Measurements from ENCODE around the gene BMP8A.
"Not testable (repeated sequence)": the region's sequence is repeated elsewhere in the genome, so short reads cannot be mapped to it uniquely, and the experiment has no call there.

BMP8A gene

GRCh38 chr1:39508266-39508665, 16.8 kb downstream of the BMP8A start:
- no peak for DNase-seq

DNA sequence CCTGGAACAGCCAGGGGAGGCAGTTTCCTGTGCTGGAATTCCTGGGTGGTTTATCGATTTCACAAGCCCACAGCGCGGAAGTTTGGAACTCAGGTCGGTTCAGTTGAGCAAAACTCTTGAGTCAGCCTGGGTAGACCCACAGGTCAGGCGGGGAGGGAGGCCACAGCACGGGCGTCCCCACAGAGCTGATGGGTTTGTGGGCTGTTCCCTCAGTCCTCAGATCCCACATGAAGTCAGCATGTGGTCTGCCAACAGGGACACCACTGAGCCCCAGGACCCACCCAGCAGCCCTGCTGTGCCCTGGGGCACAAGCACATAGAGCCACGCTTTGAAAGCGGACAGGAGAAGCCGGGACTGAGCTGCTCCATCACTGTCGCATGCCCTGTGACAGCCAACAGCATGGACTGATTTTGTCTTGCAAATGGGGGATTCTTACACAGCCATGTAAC, 17.4 kb downstream of the BMP8A start:
- DNase-seq, result peak; percentile 46

GRCh38 chr1:39509360-39510009, 18.0 kb downstream of the BMP8A start:
- peak; percentile 44 for DNase-seq

DNA sequence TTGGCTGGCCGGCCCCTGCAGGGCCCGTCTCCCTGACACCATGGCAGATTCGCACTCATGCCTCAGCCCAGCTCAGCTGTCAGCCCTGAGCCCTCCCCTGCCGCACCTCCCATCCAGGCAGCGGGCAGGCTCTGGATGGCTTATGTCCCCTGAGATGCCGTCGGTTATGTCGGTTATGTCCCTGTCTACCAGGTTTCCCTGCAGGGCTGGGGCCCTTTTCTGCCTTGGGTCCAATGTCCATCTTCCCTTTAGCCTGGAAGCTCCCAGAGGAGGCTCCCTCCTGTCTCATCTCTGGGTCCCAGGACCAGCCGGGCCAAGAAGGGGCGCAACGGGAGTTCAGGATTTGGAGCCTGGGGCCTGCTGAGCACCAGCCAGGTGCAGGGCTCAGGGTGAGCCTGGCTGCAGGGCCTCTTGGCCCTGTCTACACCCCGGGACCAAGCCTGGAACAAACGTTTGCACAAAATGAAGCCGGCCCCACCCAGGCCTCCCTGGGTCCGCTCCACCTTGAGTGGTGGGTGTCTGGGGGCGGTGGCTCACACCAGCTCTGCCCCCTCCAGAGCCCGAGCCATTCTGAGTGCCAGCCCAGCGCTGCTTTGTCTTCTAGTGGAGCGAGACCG, 19.2 kb downstream of the BMP8A start:
- DNase-seq, result not testable (repeated sequence)

GRCh38 chr1:39511477-39511876, 20.0 kb downstream of the BMP8A start:
- not testable (repeated sequence) for DNase-seq

DNA sequence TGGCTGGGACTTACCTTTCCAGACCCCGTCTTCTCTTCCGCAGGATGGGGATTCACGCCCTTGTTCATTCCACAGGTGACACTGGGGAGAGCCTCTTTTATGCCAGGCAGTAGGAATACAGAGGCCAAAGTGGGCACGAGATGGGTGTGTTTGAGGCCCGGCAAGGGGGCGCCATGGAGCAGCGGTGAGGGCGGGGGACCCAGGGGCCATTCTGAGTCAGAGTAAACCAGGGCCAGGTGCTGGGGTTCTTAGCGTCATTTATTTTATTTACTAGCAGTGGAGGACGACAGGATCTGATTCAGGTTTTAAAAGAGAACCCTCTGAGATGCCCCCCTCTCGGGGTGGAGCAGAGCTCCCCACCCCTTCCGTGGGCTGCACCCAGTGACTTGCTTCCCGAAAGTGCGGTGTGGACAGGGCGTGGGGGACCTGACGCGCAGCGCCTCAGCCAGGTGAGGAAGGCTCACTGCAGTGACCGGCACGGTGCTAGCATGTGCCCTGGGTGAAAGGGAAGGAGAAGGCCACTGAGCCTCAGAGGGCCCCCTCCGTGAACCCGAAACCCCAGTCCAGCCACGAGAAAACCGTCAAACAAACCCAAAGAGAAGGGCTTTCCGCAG, 20.9 kb downstream of the BMP8A start:
- not testable (repeated sequence) for DNase-seq

GRCh38 chr1:39514710-39515124, 23.3 kb downstream of the BMP8A start:
- DNase-seq, result peak; percentile 21

DNA sequence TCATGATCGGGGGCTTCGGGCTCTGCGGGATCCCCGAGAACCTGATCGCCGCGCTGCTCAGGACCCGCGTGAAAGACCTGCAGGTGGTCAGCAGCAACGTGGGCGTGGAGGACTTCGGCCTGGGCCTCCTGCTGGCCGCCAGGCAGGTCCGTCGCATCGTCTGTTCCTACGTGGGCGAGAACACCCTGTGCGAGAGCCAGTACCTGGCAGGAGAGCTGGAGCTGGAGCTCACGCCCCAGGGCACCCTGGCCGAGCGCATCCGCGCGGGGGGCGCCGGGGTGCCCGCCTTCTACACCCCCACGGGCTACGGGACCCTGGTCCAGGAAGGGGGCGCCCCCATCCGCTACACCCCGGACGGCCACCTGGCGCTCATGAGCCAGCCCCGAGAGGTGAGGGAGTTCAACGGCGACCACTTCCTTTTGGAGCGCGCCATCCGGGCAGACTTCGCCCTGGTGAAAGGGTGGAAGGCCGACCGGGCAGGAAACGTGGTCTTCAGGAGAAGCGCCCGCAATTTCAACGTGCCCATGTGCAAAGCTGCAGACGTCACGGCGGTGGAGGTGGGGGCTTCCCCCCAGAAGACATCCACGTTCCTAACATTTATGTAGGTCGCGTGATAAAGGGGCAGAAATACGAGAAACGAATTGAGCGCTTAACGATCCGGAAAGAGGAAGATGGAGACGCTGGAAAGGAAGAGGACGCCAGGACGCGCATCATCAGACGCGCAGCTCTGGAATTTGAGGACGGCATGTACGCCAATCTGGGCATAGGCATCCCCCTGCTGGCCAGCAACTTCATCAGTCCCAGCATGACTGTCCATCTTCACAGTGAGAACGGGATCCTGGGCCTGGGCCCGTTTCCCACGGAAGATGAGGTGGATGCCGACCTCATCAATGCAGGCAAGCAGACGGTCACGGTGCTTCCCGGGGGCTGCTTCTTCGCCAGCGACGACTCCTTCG, 24.0 kb downstream of the BMP8A start:
- DNase-seq, result peak; percentile 64

DNA sequence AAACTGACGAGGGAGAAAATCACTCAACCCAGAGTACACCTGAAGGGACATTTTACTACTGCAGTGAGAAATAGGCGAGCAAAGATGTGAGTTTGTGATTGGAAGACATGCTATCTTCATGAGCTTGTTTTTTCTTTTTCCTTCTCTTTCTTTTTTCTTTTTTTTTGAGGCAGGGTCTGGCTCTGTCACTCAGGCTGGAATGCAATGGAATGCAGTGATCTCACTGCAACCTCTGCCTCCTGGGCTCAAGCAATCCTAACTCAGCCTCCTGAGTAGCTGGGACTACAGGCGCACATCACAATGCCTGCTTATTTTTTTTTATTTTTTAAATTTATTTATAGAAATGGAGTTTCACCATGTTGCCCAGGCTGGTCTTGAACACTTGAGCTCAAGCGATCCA, 25.4 kb downstream of the BMP8A start:
- peak; percentile 47 for DNase-seq

DNA sequence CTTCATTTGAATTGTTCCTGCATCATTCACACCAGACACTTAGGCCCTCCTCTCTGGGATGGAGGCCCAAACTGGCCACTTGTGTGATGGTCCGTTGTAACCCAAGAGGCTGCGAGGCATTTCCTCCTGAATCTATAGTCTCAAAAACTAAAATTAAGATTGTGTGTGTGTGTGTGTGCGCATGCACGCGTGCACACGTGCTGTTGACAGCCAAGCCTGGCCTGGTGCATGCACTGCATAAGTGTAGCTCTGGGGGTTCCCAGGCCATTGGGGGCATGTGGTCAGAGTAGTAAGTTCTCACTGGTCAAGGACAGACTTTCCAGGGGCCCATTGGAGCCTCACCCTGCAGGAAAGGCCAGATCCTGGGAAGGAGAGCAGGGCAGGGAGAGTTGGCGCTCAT, 26.5 kb downstream of the BMP8A start:
- not testable (repeated sequence) for DNase-seq

- not testable (repeated sequence) for DNase-seq
Observed at GRCh38 chr1:39519376-39519775, 27.9 kb downstream of the BMP8A start.

- not testable (repeated sequence) for DNase-seq
Observed at GRCh38 chr1:39522221-39522620, 30.8 kb downstream of the BMP8A start.

DNA sequence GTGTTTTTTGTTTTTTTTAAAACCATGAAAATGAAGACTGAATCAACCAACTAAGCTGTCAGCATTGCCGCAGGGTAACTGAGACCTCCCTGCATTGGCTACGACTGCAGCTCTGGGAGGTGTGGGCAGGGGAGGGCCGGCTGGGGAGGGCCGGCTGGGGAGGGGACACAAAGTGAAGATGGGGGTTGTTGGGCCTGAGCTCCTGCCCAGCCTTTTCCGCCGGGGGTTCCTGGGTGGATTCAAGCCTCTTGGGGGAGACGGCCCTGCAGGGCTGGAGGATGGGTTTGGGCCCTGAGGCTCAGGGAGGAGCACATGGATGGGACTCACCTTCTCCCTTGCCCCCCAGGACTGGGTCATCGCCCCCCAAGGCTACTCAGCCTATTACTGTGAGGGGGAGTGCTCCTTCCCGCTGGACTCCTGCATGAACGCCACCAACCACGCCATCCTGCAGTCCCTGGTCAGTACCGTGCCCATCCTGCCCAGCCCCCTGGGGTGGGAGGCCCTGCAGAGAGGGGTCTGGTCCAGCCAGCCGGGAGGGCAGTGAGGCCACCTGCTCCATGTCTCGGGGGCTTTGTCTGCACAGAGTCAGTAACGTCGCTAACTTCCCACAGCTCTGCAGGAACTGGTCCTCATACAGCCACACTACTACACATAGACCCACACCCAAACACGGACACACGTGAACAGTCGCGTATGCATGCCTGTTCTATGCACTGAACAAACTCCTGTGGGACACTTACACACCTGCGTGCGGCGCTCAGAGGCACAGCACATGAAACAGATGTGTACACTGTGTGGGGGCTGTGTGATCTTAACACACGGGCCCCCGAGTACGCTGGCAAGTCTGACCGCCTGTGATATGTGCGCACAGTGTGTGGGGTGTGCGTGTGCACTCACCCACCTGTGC, 31.5 kb downstream of the BMP8A start:
- no peak for DNase-seq

DNA sequence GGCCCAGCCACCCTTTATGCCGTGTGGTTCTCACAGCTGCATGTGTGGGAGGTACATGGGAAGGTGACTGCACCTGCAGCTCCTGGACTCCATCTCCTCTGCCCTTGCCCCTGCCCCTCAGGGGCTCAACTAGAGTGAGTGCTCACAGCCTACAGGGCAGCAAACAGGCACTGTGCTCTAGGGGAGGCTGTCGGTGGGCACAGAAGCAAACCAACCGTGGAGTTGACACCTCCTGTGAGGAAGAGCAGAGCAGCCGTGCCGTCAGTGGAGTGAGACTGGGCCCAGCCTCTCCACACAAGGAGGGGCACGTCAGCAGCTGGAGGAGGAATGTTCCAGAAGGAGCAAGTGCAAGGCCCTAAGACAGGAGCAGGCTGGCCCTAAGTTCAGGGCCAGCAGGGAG, 32.7 kb downstream of the BMP8A start:
- no peak for DNase-seq

DNA sequence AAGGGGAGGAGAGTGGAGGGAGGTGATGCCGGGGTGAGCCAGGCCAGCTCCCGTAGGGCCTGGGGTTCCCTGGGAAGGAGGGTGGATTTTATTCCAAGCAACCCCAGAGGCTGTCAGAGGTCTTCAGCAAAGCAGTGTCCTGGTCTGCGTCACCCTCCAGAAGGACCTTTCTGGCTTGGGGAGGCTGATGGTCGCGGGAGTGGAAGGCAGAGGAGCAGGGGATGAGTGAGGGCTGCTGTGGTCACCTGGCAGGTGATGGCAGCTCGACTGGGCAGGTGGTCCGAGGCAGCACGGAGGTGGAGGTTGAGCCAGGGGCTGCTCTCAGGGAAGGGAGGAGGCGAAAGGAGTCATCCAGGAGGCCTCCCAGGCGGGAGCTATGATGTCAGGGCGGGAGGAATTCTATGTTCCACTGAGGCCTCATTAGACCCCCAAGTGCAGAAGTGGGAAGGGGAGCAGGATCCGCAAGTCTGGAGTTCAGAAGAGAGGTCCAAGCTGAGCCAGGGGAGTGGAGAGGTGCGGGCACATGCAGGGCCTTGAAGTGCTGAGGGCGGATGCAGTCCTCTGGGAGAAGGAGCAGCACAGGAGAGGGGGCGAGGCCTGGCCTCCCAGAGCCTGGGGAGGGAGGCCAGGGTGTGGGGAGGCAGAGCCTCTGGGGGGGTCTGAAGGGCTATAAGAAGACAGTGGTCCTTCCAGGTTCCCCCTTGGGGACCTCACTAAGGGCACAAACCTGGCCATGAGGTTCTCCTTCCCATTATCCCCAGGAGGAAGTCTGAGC, 33.3 kb downstream of the BMP8A start:
- DNase-seq, result no peak

- DNase-seq, result no peak
Observed at GRCh38 chr1:39525366-39526165, 34.1 kb downstream of the BMP8A start.

DNA sequence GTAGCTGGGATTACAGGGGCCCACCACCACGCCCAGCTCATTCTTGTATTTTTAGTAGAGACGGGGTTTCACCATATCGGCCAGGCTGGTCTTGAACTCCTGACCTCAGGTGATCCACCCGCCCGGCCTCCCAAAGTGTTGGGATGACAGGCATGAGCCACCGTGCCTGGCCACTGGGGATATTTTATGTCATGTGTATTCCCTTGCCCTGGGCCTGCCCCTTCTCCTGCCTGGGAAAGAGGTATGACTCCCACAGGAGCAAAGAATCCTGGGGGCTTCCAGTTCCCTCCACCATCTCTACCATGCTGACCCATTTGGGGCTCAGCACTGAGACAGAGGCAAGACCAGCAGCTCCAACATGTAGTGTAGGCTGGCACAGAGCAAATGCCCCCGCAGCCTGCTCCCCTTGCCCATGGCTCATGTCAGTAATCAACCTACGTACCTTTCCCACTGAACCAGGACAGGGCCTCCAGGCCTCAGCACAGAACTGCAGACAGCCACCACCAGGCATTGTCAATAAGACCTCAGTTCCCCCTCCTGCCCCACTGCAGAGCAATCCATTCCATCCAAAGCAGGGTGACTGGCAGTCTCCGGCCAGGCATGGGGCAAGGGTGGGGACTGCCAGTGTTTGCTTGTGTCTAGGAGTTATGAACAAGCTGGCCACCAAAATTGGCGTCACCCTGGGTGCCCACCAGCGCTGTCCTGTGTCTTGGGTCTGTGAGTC, 35.2 kb downstream of the BMP8A start:
- no peak for DNase-seq

GRCh38 chr1:39527190-39527579, 35.7 kb downstream of the BMP8A start:
- not testable (repeated sequence) for DNase-seq

GRCh38 chr1:39528082-39528481, 36.6 kb downstream of the BMP8A start:
- DNase-seq, result no peak

Data from EL (cell line).